Epithelial cell of prostate (primary cell): ENCODE results near the gene ABLIM3.

Source experiments
- DNase-seq: peaks from one replicate; pipeline ENCODE4 v3.0.0-alpha.2; 2011; ENCODE audit warnings: low read depth, low spot score
- H3K27ac ChIP-seq: fragments of 450-650 bp; 2 replicates; pipeline ENCODE4 v1.5.1; 2017; ENCODE audit warnings: mild to moderate bottlenecking

The ABLIM3 gene

DNA sequence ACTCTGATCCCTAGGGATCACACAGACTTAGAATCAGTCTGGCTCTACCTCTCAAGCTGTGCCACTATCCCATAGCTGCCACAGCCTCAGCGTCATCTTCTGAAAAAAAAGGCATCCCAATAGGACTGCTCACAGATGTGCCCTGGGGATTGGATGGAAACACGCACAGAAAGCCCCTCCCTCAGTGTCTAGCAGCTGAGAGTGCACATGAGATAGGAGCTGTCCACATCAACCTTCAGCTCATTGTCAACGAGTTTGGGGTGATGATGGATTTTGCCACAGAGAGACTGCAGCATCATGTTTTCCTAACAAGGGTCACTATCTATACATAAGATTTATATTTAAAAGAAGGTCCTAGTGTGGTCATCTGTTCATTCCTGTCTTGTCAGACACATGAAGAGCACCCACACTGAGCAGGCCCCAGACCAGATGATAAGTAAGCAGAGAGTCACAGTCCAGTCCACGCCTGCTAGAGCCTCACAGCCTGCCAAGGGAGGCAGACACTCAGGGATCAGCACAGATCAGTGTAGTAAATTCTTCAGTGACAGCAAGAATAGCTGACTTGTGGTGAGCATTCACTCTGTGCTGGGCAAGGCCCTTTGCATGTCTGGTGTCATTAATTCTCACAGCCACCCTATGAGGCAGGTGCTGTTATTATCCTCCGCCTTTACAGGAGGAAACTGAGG lies 156.2 kb downstream of the ABLIM3 start:
- H3K27ac ChIP-seq: peak overlapping the region; percentile 92
- no peak for DNase-seq

DNA sequence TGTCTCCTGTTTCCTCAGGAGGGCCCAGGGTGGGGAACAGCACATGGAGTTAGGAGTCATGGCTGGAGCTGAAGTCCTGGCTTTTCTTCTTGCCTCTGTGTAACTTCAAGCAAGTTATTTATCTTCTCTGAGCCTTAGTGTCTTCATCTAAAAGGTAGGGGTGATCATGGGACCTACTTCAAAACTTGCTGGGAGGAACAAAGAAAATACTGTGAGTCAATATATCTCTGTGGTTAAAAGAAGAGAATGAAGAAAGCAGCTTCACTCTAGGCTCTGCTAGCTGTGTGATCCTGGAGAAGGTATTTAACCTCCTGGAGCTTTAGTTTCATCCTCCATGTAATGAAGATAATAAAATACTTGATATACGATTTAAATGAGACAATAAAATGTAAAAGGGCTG lies 156.9 kb downstream of the ABLIM3 start:
- peak overlapping the region; percentile 92 for H3K27ac ChIP-seq
- DNase-seq: no peak

DNA sequence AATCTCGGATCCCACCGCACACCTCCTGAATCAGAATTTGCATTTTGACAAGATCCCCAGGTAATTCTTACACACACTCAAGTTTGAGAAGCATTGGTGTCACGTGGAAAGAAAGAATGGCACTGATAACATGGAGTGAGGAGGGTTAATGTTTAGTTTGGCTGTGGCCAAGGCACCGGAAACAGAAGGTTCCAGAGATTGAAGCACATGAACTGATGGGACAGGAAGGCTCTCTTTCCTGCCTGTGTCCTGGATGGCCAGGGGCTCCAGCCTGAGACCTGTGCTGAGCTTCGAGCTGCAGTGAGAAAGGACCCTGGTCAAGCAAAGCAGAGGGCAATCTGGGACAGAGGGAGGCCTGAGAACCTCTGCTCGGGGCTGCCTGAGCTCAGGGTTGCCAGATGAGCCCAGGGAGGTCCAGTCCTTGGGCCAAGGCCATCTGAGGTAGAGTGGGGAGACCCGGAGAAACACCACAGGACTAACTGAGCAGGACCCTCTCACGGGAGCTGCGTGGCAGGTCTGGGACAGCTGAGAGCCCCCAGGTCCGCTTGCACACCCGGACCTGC lies 157.6 kb downstream of the ABLIM3 start:
- DNase-seq: no peak

DNA sequence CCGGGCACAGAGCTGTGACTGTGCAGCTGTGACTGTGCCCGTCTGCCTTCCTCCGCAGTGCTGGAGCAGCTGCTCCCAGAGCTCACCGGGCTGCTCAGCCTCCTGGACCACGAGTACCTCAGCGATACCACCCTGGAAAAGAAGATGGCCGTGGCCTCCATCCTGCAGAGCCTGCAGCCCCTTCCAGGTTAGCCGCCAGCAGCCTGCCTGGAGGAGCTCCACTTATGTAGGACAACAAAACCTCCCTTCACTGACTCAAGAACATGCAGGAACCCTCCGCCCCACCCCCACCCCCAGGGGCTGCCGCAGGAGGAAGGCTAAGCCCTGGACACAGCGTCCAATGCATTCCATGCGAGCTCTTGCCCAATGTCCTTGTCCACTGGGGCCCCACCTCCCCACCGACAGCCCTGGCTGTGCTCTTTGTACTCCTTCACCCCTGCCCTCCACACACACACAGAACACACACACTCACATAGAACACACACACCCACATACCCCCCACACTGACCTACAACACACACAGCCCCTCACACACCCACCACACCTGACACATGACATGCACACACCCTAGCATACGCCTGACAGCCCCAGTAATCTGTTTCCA lies 158.3 kb downstream of the ABLIM3 start:
- H3K27ac ChIP-seq: no peak overlapping the region

More for the DNA sequence above, 157.6 kb downstream of the ABLIM3 start:
- no peak overlapping the region for H3K27ac ChIP-seq

DNA sequence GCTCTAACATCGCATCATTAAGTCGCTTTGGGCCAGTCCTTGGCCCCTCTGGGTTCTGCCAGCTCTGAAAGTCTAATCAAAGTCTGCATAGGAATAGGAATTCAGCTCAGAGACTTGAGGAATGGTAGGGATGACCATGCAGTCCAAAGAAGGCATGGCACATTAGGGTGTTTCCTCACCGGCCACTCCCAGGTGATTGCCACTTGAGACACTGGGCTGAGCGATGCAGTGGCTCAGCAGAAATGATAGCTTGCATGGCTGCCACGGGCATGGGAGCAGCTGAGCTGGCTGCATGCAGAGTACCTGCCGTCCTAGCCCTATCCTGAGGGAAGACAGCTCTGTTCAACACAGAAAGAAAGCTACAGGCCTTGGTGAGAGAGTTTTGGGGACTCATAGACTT lies 159.1 kb downstream of the ABLIM3 start:
- H3K27ac ChIP-seq: no peak overlapping the region
- no peak for DNase-seq

More for the DNA sequence above, 158.3 kb downstream of the ABLIM3 start:
- DNase-seq: no peak

DNA sequence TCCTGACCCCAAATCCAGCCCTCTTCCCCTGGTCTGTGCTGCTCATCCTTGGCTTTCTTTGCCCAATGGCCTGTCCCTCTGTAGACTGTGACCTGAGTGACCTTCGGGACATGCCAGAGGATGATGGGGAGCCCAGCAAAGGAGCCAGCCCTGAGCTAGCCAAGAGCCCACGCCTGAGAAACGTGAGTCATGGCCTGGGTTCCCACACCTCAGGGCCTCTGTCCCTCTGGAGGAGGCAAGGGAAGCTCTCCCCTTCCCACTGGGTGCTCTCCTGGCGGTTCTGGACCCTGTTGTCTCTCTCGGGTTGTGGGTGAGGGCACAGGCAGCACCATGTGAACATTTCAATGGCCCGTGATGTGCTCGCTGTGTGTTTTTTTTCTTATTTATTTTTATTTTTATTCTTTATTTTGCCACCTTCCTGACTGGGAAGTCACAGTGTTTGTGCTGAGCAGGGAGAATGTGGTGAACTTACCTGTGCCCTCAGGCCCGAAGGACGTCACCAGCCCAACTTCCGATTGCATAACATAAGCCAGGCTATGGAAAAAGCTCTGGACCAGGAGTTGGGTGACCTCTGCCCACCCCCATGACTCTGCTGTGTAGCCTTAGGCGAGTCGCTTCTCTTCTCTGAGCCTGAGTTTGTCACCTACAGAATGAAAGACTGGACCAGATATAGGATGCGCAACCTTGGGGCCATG lies 159.9 kb downstream of the ABLIM3 start:
- H3K27ac ChIP-seq: no peak overlapping the region
- DNase-seq: no peak

DNA sequence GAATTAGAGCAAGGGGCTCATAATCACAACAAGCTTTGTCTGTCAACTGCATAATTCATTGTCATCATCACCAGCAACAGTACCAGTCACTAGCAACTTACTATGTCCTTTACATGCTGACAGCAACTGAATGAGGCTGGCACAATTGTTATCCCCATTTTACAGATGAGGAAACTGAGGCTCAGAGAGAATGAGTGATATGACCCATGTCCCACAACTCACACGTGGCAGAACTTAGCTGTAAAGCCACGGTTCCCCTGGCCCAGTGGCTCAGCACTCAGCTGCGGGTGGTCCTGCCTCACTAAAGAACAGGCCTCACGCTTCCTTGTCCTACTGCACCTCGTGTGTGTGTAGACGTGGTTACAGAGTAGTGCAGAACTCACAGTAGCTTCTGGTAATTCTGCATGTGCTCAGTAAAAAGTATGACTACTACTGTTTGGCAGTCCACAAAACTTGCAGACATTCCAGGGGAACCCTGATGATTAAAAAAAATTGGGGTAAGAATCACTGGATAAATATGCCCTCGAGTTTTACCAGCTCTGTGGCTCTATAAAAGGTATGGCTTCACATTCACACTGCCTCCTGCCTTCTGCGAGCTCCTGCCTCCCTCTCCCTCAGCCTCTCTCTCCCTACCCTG lies 160.6 kb downstream of the ABLIM3 start:
- H3K27ac ChIP-seq: no peak overlapping the region
- no peak for DNase-seq

DNA sequence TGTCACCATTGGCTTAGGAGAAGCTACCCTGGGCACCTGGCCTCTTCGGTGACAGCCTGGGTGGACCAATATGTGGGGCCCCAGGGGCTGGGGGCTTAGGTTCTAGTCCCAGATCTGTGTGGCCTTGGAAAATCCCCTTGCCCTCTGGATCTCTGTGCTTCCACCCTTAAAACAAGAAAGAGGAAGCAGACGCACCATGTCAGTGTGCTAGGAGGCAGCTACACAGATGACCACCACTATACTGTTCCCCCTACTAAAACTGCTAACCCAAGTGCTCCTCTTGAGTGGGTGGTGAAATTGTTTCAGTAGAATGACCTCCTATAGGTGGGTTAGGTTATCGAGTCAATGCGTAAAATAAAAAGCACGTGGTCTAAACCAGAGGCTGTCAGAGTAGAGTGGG lies 161.3 kb downstream of the ABLIM3 start:
- DNase-seq: no peak
- H3K27ac ChIP-seq: no peak overlapping the region

DNA sequence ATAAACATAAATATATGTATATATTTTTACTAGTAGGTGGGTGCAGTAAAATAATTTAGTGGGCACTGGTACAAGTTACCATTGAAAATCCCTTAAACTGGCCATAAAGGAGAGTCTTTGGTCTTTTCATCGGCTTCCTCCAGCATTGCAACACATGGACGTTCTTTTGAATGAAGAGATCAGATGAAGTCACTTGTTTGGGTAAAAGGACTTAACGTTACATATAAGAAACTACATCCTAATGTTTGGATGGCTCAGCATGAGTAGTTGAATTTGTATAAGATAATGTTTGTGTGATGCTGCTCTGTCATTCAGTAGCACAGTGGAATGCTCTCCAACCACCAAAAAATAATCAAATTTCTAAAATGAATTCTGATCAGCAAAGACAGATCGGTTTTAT lies 161.9 kb downstream of the ABLIM3 start:
- H3K27ac ChIP-seq: no peak overlapping the region
- DNase-seq: no peak

DNA sequence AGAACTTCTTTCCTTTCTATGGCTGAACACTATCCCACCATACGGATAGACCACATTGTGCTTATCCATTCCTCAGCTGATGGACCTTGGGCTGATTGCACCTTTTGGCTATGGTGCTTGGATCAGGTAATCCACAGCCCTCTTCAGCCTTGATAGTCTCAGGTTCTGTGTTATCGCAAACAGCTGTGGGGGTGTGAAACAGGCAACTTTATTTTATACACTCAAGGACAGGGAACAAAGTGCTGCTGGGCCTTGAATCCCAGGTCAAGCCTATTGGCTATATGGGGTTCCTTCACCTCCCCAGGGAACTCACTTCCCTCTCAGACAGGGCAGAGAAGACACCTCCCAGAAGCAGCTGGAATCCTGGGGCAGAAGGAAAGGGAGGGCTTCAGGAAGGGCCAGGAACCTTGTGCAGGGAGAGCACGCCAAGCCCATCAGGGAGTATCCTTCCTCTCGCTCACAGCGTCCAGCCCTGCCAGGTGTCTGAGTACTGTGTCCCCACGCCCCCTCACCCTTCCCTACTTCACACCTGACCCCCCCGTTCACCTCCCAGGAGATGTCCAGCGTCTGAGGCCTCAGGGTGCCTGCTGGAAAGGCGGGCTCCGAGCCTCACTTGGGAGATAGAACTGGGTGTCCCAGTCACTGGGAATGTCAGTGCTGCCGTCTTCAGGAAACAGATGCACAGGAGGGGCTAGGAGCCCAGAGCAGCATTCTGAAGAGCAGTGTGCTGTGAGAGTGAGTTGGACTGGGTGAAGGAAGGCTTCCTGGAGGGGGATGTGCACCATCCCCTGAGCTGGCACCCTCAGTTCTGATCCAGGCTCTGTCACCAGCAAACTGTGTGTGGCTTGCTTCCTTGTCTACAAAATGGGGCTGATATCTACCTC lies 163.1 kb downstream of the ABLIM3 start:
- no peak overlapping the region for H3K27ac ChIP-seq
- DNase-seq: no peak

DNA sequence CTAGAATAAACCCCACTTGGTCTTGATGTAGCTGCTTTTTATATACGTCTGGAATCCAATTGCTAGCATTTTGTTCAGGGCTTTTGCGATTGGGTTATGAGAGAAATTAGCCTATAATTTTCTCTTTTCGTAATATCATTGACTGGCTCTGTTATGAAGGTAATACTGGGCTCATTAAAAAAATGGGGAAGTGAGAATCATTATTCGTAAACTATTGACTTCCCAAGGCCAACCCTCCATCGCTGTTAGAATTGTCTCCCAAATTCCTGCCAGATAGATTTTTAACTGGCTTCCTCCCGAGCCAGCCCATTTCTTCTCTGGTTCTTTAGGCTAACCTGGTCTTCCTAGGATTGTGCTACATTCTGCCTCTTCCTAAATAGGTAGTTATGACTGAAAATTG lies 168.1 kb downstream of the ABLIM3 start:
- no peak for DNase-seq
- H3K27ac ChIP-seq: no peak overlapping the region
